Fibroblast of mammary gland (primary cell): ENCODE measurements around the gene EHHADH.

Experiments used
- DNase-seq: peaks from one replicate; pipeline ENCODE4 v3.0.0-alpha.2; 2010; ENCODE audit warnings: low read depth
- H3K4me3 ChIP-seq: 2 replicates; pipeline ENCODE4 v1.5.1; 2011; ENCODE audit warnings: low read depth, mild to moderate bottlenecking, low read length, moderate library complexity; ENCODE audit not compliant: control insufficient read depth
- TF ChIP-seq, protein P1 (sequence below): conservative IDR thresholded peaks from 2 replicates; pipeline ENCODE4 v1.5.1; 2011; ENCODE audit warnings: low read depth, low read length, inconsistent platforms; ENCODE audit not compliant: control insufficient read depth, insufficient read depth

The EHHADH gene

GRCh38 chr3:185161761-185162160, 92.1 kb downstream of the EHHADH start:
- TF ChIP-seq, protein P1, sequence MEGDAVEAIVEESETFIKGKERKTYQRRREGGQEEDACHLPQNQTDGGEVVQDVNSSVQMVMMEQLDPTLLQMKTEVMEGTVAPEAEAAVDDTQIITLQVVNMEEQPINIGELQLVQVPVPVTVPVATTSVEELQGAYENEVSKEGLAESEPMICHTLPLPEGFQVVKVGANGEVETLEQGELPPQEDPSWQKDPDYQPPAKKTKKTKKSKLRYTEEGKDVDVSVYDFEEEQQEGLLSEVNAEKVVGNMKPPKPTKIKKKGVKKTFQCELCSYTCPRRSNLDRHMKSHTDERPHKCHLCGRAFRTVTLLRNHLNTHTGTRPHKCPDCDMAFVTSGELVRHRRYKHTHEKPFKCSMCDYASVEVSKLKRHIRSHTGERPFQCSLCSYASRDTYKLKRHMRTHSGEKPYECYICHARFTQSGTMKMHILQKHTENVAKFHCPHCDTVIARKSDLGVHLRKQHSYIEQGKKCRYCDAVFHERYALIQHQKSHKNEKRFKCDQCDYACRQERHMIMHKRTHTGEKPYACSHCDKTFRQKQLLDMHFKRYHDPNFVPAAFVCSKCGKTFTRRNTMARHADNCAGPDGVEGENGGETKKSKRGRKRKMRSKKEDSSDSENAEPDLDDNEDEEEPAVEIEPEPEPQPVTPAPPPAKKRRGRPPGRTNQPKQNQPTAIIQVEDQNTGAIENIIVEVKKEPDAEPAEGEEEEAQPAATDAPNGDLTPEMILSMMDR: no peak
- no peak overlapping the region for H3K4me3 ChIP-seq
- DNase-seq: no peak

- no peak for DNase-seq
- TF ChIP-seq, protein P1: no peak
- H3K4me3 ChIP-seq: no peak overlapping the region
These were observed 96.5 kb downstream of the EHHADH start for GRCh38 chr3:185157347-185157746.

DNA sequence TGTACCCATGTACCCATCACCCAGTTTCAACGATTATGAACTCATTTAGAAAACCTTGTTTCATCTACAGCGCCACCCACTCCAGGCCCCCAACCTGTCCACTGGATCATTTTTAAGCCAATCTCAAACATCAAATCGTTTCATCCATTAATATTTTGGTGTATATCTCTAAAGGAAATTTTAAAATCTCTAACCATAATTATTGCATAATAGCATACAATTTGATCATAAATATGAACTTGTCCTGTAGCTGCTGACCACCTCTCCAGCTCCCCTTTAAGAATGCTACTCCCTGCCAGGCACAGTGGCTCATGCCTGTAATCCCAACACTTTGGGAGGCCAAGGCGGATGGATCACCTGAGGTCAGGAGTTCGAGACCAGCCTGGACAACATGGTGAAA, 98.2 kb downstream of the EHHADH start:
- TF ChIP-seq, protein P1: no peak
- DNase-seq: no peak
- H3K4me3 ChIP-seq: no peak overlapping the region

- no peak overlapping the region for H3K4me3 ChIP-seq
- no peak for DNase-seq
- TF ChIP-seq, protein P1: no peak
These were observed 99.8 kb downstream of the EHHADH start for GRCh38 chr3:185153861-185154629.

GRCh38 chr3:185153171-185153771, 100.6 kb downstream of the EHHADH start:
- DNase-seq: no peak
- TF ChIP-seq, protein P1: no peak
- H3K4me3 ChIP-seq: peak overlapping the region; percentile 27

GRCh38 chr3:185152410-185153170, 101.3 kb downstream of the EHHADH start, which contains the start of gene C3orf70:
Gene C3orf70, minus strand, starts transcription at chr3:185153060. Its CDS starts 237 bp downstream, at chr3:185152823.
- H3K4me3 ChIP-seq: peak within 1 kb of the TSS; percentile 29
- DNase-seq: peak; percentile 29
- TF ChIP-seq, protein P1: no peak
